Measurements from ENCODE around the gene PI16. TPM values are rescaled to one million over a fixed set of nuclear protein-coding genes. Genes with fewer than 3 reads are reported as not detected.

The PI16 gene
- total RNA-seq, result under 0.01 and 0.52 TPM in 2 replicates

GRCh38 chr6:36954262-36954931 lies at the start of gene PI16:
Gene PI16 (plus strand): TSS chr6:36954738. CDS start chr6:36954761, 23 bp downstream.

GRCh38 chr6:36985808-36986703 lies 31.5 kb downstream of the PI16 start, which contains the start of gene MTCH1:
Gene MTCH1 (minus strand): TSS chr6:36986196. CDS start chr6:36986173, 23 bp downstream.

GRCh38 chr6:37005061-37005810 lies 50.7 kb downstream of the PI16 start, which contains the start of gene FGD2:
Gene FGD2 (plus strand): TSS chr6:37005655. CDS start chr6:37005818, 163 bp downstream.

Other genes starting within 250 kb of the PI16 start
- 0.65 and 0.76 TPM in 2 replicates for gene CPNE5, start 115.3 kb upstream of the PI16 start, total RNA-seq
- gene PPIL1, start 79.9 kb upstream of the PI16 start, total RNA-seq, result 18.9 and 21.2 TPM in 2 replicates
- gene C6orf89, start 68.8 kb upstream of the PI16 start, total RNA-seq, result 90.9 and 98.8 TPM in 2 replicates
- 208 and 250 TPM in 2 replicates for gene MTCH1, start 31.5 kb downstream of the PI16 start, total RNA-seq
- not detected in 2 replicates for gene FGD2, start 50.9 kb downstream of the PI16 start, total RNA-seq
- gene PIM1, start 215.4 kb downstream of the PI16 start, total RNA-seq, result 10.5 and 11.9 TPM in 2 replicates